HepG2 (cell line): ENCODE results near the gene BACH2. TPM values are rescaled to one million over a fixed set of nuclear protein-coding genes. Genes with fewer than 3 reads are reported as not detected.

Experiments
- ATAC-seq: fragments of 200-7000 bp; cut with Tn5 transposase; 3 replicates; pipeline ENCODE4 v1.9.1; 2020; ENCODE audit warnings: mild to moderate bottlenecking, moderate library complexity
- BruUV-seq: library from RNA; stranded (reverse); fragments of 400-500 nt; replicated peaks from 2 replicates; lab custom pipeline; 2021; lab: Mats Ljungman, UMichigan
- CTCF ChIA-PET: fragments of 300-600 bp; formaldehyde crosslinking; extraction: SDS; loops from one replicate; lab custom pipeline; 2021; ENCODE audit warnings: low total read pairs, inconsistent platforms, low intra/inter-chr PET ratio; lab: Yijun Ruan, JAX
- POLR2A ChIA-PET: fragments of 350-600 bp; sonication (Branson Sonifier 250); formaldehyde crosslinking; loops from one replicate; lab custom pipeline; 2020; ENCODE audit warnings: antibody characterized with exemption, inconsistent platforms; lab: Yijun Ruan, JAX
- DNase-seq: peaks from one replicate; pipeline ENCODE4 v3.0.0-alpha.2; 2015; ENCODE audit warnings: low spot score
- FAIRE-seq: peaks from 3 replicates; lab custom pipeline; 2011; peaks lifted over from hg19 to GRCh38; lab: Jason Lieb, UNC
- H2AFZ ChIP-seq: one replicate; pipeline ENCODE4 v1.6.1; 2011; ENCODE audit warnings: low read length, inconsistent platforms
- H3K27ac ChIP-seq: fragments of 300-600 bp; 3 replicates; pipeline ENCODE4 v1.8.0; 2011; ENCODE audit warnings: mixed run types, mild to moderate bottlenecking, mixed read lengths, low read length, inconsistent platforms; ENCODE audit not compliant: insufficient read depth; ENCODE audit errors: extremely low read length
- H3K27me3 ChIP-seq, 2 experiments: fragments of 200-600 bp in 1 of 2; 2 replicates in 1 of 2; 3 replicates in 1 of 2; pipeline versions ENCODE4 v1.6.0 to v1.8.0; 2011; ENCODE audit warnings: low read length in 2 of 2, mild to moderate bottlenecking in 2 of 2, moderate library complexity in 2 of 2, inconsistent platforms in 1 of 2; ENCODE audit not compliant: insufficient read depth in 2 of 2, control insufficient read depth in 1 of 2
- H3K36me3 ChIP-seq, 2 experiments: fragments of 200-600 bp in 1 of 2; replicated peaks in 1 of 2; 2 replicates in 1 of 2; 3 replicates in 1 of 2; pipeline versions ENCODE4 v1.5.1 to v1.8.0; 2011; ENCODE audit warnings: low read length in 2 of 2, inconsistent platforms in 1 of 2; ENCODE audit not compliant: insufficient read depth in 2 of 2, control insufficient read depth in 1 of 2
- H3K4me1 ChIP-seq: 2 replicates; pipeline ENCODE4 v1.5.1; 2012; ENCODE audit warnings: low read length, inconsistent platforms; ENCODE audit not compliant: insufficient read depth
- H3K4me2 ChIP-seq: 2 replicates; pipeline ENCODE4 v1.6.0; 2011; ENCODE audit warnings: low read depth, low read length, inconsistent platforms
- H3K4me3 ChIP-seq, 3 experiments: fragments of 200-600 bp in 1 of 3; sonication (generic), shearing (Covaris generic) in 1 of 3; replicated peaks in 1 of 3; 2 replicates each; pipeline ENCODE4 v1.5.1; 2011 to 2016; ENCODE audit warnings: low read length in 3 of 3, inconsistent platforms in 2 of 3, low read depth in 2 of 3, mild to moderate bottlenecking in 2 of 3, control low read depth in 1 of 3, mixed read lengths in 1 of 3; ENCODE audit not compliant: insufficient read depth in 1 of 3
- H3K79me2 ChIP-seq: one replicate; pipeline ENCODE4 v1.6.1; 2011; ENCODE audit warnings: low read length, inconsistent platforms; ENCODE audit not compliant: insufficient read depth
- H3K9ac ChIP-seq: 2 replicates; pipeline ENCODE4 v1.6.0; 2011; ENCODE audit warnings: mild to moderate bottlenecking, low read depth, low read length, inconsistent platforms; ENCODE audit not compliant: insufficient read depth
- H3K9me3 ChIP-seq: 2 replicates; pipeline ENCODE4 v1.5.1; 2012; ENCODE audit warnings: mild to moderate bottlenecking, low read length
- H4K20me1 ChIP-seq: 2 replicates; pipeline ENCODE4 v1.6.0; 2011; ENCODE audit warnings: inconsistent platforms, mild to moderate bottlenecking, low read length, moderate library complexity; ENCODE audit not compliant: insufficient read depth
- ATRX ChIP-seq: sonication (generic); formaldehyde crosslinking; IDR thresholded peaks from 2 replicates; pipeline ENCODE4 v1.4.0; 2020; ENCODE audit warnings: missing genetic modification reagents, borderline replicate concordance
- ETS1 ChIP-seq: sonication (generic); formaldehyde crosslinking; IDR thresholded peaks from 2 replicates; pipeline ENCODE4 v1.4.0; 2020; ENCODE audit warnings: missing genetic modification reagents
- IRF1 ChIP-seq: sonication (generic); formaldehyde crosslinking; IDR thresholded peaks from 2 replicates; pipeline ENCODE4 v1.4.0; 2020; ENCODE audit warnings: low read depth, mild to moderate bottlenecking, missing genetic modification reagents
- KLF12 ChIP-seq: sonication (generic); formaldehyde crosslinking; IDR thresholded peaks from 2 replicates; pipeline ENCODE4 v1.4.0; 2020; ENCODE audit warnings: missing genetic modification reagents, borderline replicate concordance
- MEIS1 ChIP-seq: sonication (generic); formaldehyde crosslinking; IDR thresholded peaks from 2 replicates; pipeline ENCODE4 v1.9.0; 2021; ENCODE audit warnings: mild to moderate bottlenecking, missing genetic modification reagents, moderate library complexity, borderline replicate concordance
- NFKB2 ChIP-seq: sonication (generic); formaldehyde crosslinking; IDR thresholded peaks from 2 replicates; pipeline ENCODE4 v1.4.0; 2020; ENCODE audit warnings: missing genetic modification reagents, borderline replicate concordance
- NKX3-1 ChIP-seq: sonication (generic); formaldehyde crosslinking; IDR thresholded peaks from 2 replicates; pipeline ENCODE4 v1.5.0; 2020; ENCODE audit warnings: missing genetic modification reagents
- PAF1 ChIP-seq: IDR thresholded peaks from 2 replicates; pipeline ENCODE4 v1.6.1; 2016; ENCODE audit warnings: missing genetic modification reagents, missing compliant biosample characterization
- RARA ChIP-seq: IDR thresholded peaks from 2 replicates; pipeline ENCODE4 v1.6.1; 2016; ENCODE audit warnings: missing genetic modification reagents, missing compliant biosample characterization
- SRSF9 ChIP-seq: fragments of 200-400 bp; formaldehyde crosslinking; IDR thresholded peaks from 2 replicates; pipeline ENCODE4 v1.6.1; 2018; ENCODE audit warnings: borderline replicate concordance, mild to moderate bottlenecking, low read depth, low read length; ENCODE audit not compliant: insufficient read depth, poor library complexity, severe bottlenecking
- TCF7 ChIP-seq: sonication (generic); IDR thresholded peaks from 2 replicates; pipeline ENCODE4 v1.6.1; 2016; ENCODE audit warnings: antibody characterized with exemption, low read depth
- ZBTB2 ChIP-seq: sonication (generic); formaldehyde crosslinking; IDR thresholded peaks from 2 replicates; pipeline ENCODE4 v1.8.0; 2022; ENCODE audit warnings: low read depth, missing genetic modification reagents
- ZNF383 ChIP-seq: sonication (generic); formaldehyde crosslinking; IDR thresholded peaks from 2 replicates; pipeline ENCODE4 v1.4.0; 2020; ENCODE audit warnings: missing genetic modification reagents, mild to moderate bottlenecking, borderline replicate concordance
- ZNF552 ChIP-seq: sonication (generic); formaldehyde crosslinking; IDR thresholded peaks from 2 replicates; pipeline ENCODE4 v1.9.0; 2022; ENCODE audit warnings: missing genetic modification reagents, mild to moderate bottlenecking, borderline replicate concordance
- ZNF576 ChIP-seq: sonication (generic); formaldehyde crosslinking; IDR thresholded peaks from 2 replicates; pipeline ENCODE4 v1.4.0; 2020; ENCODE audit warnings: mild to moderate bottlenecking, missing genetic modification reagents
- ZNF614 ChIP-seq: IDR thresholded peaks from 2 replicates; pipeline ENCODE4 v1.6.1; 2018; ENCODE audit warnings: missing biosample characterization, missing genetic modification reagents, inconsistent platforms, borderline replicate concordance
- ZNF720 ChIP-seq: sonication (generic); formaldehyde crosslinking; IDR thresholded peaks from 2 replicates; pipeline ENCODE4 v1.4.0; 2020; ENCODE audit warnings: missing genetic modification reagents
- WGBS: methylation state at CpG from one replicate; pipeline ENCODE4 v1.1.6; 2017; ENCODE audit warnings: low lambda C conversion rate; 5-methylcytosine and 5-hydroxymethylcytosine counted together
- in situ Hi-C: cut with HindIII; loops from 2 replicates; pipeline ENCODE4 v1.10.0; 2017; ENCODE audit warnings: low pct_unique_long_range_greater_than_20kb; ENCODE audit not compliant: extremely low pct_ligation_motif_present
- intact Hi-C: fragments of 100-400 bp; cut with micrococcal nuclease; formaldehyde crosslinking; loops from one replicate; pipeline ENCODE4 v1.10.0; 2022; ENCODE audit not compliant: unreplicated experiment
- polyA plus RNA-seq, 8 experiments: library from polyadenylated mRNA; depleted of rRNA in 3 of 8; stranded (reverse) in 7 of 8; unstranded in 1 of 8; fragments of >200 nt; fragmentation: Illumina TruSeq in 4 of 8; extraction: Trizol in 4 of 8; gene quantifications; 2 replicates each; pipeline versions ENCODE4 v1.2.1 to v1.2.3, GENCODE V29; 2011 to 2016; ENCODE audit warnings: low read depth in 4 of 8, missing spikeins in 1 of 8, mixed read lengths in 1 of 8; ENCODE audit not compliant: insufficient read depth in 1 of 8
- total RNA-seq, 5 experiments: library from RNA; depleted of rRNA; stranded (reverse); fragments of >200 nt; fragmentation: Illumina TruSeq; extraction: Trizol; gene quantifications; 2 replicates each; pipeline ENCODE4 v1.2.3, GENCODE V29; 2016; ENCODE audit warnings: low read depth in 1 of 5

BACH2 gene
- total and polyA plus RNA-seq, 2 of the 13 experiments (the other 11 are each of a cell fraction or from before 2014, with no cell fraction given): 0.01 TPM; not detected in 1

- Histone ChIP-seq H4K20me1 (no peaks in the 10 kb centered on the region), H3K36me3 (no peaks in the 10 kb centered on the region), H3K79me2 (no peaks in the 10 kb centered on the region), H3K4me2 (peak overlapping the region; percentile 68; the same call in 1 of the 2 replicates), H3K27ac (no peak overlapping the region), H2AFZ (no peak overlapping the region), H3K4me1 (peaks cover 20% of the 10 kb centered on the region), H3K4me3 (peak overlapping the region in 1 of 3 experiments; percentile 15; a peak in 1 of 6 replicates), H3K9ac (no peak overlapping the region), H3K9me3 (no peaks in the 10 kb centered on the region), H3K27me3 (peaks cover 0 to 24% of the 10 kb centered on the region in 2 experiments; a peak in 3 of 5 replicates)
- ChIA-PET POLR2A (no interaction called here), CTCF (interaction anchor here (2.0 to 2.7 kb wide), 2 partner anchors 451 to 538 kb away, joined by 11 to 38 read pairs; no protein-coding TSS in a partner anchor)
- no peak for ATAC-seq
- FAIRE-seq: no peak
- BruUV-seq: no TSS peak
- intact Hi-C loops: loop anchor here (2.0 to 10.0 kb wide), 4 partner anchors 29 to 643 kb away; partner anchors contain the start of gene MAP3K7
- 29% methylated on average over 4 of the region's 6 CpGs for WGBS
- in situ Hi-C loops: loop anchor here (5.0 to 10.0 kb wide), 3 partner anchors 243 to 535 kb away; no protein-coding TSS in a partner anchor
- TF ChIP-seq ZNF576 (CRISPR knock-in tag): no peak
- TF ChIP-seq SRSF9: no peak
- no peak for TF ChIP-seq ZBTB2 (CRISPR knock-in tag)
- TF ChIP-seq NFKB2 (CRISPR knock-in tag): no peak
- TF ChIP-seq RARA (CRISPR knock-in tag): no peak
- TF ChIP-seq KLF12: no peak
- no peak for TF ChIP-seq IRF1 (CRISPR knock-in tag)
- TF ChIP-seq ZNF720 (CRISPR knock-in tag): no peak
- no peak for TF ChIP-seq ZNF614
- TF ChIP-seq TCF7: no peak; the same call in 1 of the 2 replicates
- no peak for TF ChIP-seq ZNF383 (CRISPR knock-in tag)
- TF ChIP-seq NKX3-1: no peak
- no peak for TF ChIP-seq ETS1 (CRISPR knock-in tag)
- TF ChIP-seq ATRX (CRISPR knock-in tag): no peak
- TF ChIP-seq PAF1 (CRISPR knock-in tag): no peak
- TF ChIP-seq ZNF552 (CRISPR knock-in tag): no peak
- no peak for TF ChIP-seq MEIS1 (CRISPR knock-in tag)
- no peak for DNase-seq
These were observed 354.7 kb downstream of the BACH2 start for GRCh38 chr6:89941763-89942497.
